Posterior cingulate gyrus (tissue), 11 donors: ENCODE measurements around the gene DCUN1D3.
"Not testable (repeated sequence)": the region's sequence is repeated elsewhere in the genome, so short reads cannot be mapped to it uniquely, and the experiment has no call there.

Source experiments
- DNase-seq, 10 donors: peaks; one replicate each; pipeline versions ENCODE4 v3.0.0 to v3.0.0-alpha.2; 2020 to 2021; ENCODE audit warnings: mixed read lengths in 3 of 10
- intact Hi-C: fragments of 100-400 bp; cut with DNase I; formaldehyde crosslinking; loops from one replicate; pipeline ENCODE4 v1.15.1; 2023

Gene DCUN1D3

DNA sequence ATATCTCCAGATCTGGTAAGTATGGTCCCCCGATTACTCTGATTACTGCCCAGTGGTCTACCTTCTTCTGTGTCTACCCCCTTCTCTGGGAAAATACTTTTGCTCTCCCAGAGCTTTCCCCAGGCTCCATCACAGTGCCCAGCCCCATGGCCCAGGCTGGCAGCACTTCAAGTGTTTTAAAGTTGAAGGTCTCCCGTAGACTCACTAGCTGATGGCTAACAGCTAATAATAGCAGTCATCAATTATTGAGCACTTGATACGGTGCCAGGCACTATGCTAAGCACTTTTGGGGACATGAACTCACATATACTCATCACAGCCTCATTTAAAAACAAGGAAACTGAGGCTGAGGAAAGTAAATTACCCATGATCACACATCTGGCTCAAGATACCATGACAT is 33.4 kb downstream of the DCUN1D3 start:
- intact Hi-C loops, result no loop called here
- no peak for DNase-seq

DNA sequence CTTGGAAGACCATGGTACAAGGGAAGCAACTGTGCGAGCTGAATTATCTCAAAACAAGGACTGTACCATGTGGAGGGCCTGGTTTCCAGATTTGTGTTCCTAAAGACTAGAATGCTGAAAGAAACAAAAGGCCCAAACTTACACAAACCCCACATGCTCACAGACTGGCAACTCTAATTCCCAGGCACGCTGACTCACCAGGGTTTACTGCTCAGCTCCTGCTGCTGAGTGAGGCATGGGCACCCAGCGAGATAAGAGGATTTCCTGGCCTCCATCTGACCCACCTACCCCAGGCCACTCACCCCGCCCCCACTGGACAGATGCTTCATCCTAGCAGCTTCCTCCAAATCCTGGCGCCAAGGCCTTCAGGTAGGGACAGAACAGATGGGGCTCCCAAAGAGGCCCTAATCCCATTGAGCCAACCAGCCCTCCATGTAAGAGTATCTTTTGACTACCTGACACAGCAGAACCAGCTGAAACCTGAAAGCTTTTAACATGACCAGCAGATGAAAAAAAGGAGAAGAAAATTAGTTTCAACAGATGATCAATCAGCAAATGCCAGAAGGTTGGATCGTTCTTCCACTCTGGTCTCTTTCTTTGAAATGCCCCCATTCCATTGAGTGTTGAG is 33.9 kb downstream of the DCUN1D3 start:
- DNase-seq, result peak in 2 of 10 donors; percentile 32 to 72
- intact Hi-C loops, result no loop called here

- intact Hi-C loops, result no loop called here
- no peak for DNase-seq
These were observed 34.6 kb downstream of the DCUN1D3 start for GRCh38 chr16:20865420-20866131.

DNA sequence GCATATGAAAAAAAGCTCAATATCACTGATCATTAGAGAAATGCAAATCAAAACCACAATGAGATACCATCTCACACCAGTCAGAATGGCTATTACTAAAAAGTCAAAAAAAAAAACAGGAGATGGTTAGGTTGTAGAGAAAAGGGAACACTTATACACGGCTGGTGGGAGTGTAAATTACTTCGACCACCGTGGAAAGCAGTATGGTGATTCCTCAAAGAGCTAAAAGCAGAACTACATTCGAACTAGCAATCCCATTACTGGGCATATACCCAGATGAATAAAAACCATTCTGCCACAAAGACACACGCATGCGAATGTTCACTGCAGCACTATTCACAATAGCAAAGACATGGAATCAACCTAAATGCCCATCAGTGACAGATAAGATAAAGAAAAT is 35.8 kb downstream of the DCUN1D3 start:
- intact Hi-C loops, DNase-seq: not testable (repeated sequence)

GRCh38 chr16:20862162-20862960 is 37.8 kb downstream of the DCUN1D3 start:
- no peak for DNase-seq
- intact Hi-C loops, result no loop called here

- DNase-seq, intact Hi-C loops: not testable (repeated sequence)
These were observed 39.2 kb downstream of the DCUN1D3 start for GRCh38 chr16:20860995-20861394.

GRCh38 chr16:20860361-20860760 is 39.8 kb downstream of the DCUN1D3 start:
- DNase-seq, result no peak
- intact Hi-C loops, result no loop called here

GRCh38 chr16:20859699-20860098 is 40.5 kb downstream of the DCUN1D3 start:
- no peak for DNase-seq

GRCh38 chr16:20859229-20859628 is 40.9 kb downstream of the DCUN1D3 start:
- DNase-seq, result no peak
- intact Hi-C loops, result no loop called here

More at GRCh38 chr16:20859699-20860098, 40.5 kb downstream of the DCUN1D3 start:
- intact Hi-C loops, result no loop called here

GRCh38 chr16:20857281-20857680 is 42.9 kb downstream of the DCUN1D3 start:
- DNase-seq, result no peak
- intact Hi-C loops, result no loop called here

- DNase-seq, result no peak
- intact Hi-C loops, result loop anchor here (5.0 kb wide), 1 partner anchor 47 kb away; the partner anchor contains the start of genes DCUN1D3 and LYRM1
These were observed 45.2 kb downstream of the DCUN1D3 start for GRCh38 chr16:20854963-20855362.

DNA sequence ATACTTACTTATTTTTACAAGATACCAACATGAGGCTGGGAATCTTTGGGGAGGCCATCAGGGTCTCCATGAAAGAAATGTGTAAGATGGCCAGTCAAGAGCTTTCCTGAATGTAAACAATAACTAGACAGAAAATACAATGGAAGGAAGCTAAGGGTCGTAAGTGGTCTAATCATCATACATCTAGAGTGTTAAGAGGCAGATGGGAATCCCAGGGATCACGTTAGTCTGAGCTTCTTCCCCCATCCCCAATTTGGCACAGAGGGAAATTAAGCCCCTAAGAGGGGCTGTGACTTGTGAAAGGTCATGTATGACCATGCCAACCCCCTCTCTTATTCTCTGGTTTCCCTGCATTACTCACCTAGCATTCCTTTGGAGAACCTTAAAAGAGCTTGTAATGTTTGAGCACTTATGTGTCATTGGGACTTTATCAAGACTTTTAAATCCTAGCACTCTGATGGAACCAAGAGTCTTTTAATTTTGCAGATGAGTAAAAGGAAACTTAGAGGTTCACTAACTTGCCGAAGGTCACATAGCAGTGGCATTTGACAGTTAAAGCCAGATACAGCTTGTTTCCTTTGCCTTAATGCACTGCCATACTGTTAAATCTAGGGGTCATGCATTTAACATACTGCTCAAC is 46.1 kb downstream of the DCUN1D3 start:
- no peak for DNase-seq
- intact Hi-C loops, result loop anchor here (5.0 kb wide), 1 partner anchor 48 kb away; the partner anchor contains the start of genes DCUN1D3 and LYRM1

- intact Hi-C loops, result loop anchor here (5.0 kb wide), 1 partner anchor 49 kb away; the partner anchor contains the start of genes DCUN1D3 and LYRM1
- no peak for DNase-seq
These were observed 47.0 kb downstream of the DCUN1D3 start for GRCh38 chr16:20853143-20853542.

DNA sequence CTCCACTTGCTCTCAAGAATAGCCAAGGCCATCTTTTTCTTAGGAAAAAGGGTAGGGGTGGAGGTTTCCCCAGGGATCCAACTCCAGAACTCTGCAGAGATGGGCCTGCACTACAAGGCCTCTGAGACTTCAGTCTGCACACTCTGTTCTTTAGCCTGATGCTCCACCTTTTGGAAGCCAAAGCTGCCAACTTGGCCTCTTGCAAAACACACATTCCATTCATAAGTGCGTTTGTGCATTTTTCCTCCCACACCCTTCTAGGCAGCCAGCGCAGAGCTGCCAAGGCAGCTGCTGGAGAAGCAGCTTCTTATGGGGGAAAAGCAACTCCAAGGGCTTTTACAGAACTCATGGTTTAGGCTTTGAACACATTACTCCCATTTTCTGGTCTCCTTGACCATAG is 48.6 kb downstream of the DCUN1D3 start:
- peak in 7 of 10 donors; percentile 21 to 87 (median 44) for DNase-seq
- intact Hi-C loops, result loop anchor here (5.0 kb wide), 1 partner anchor 51 kb away; the partner anchor contains the start of genes DCUN1D3 and LYRM1

- intact Hi-C loops, result loop anchor here (1.0 to 5.0 kb wide), 2 partner anchors 51 to 233 kb away; partner anchors contain the start of genes DCUN1D3 and LYRM1
- DNase-seq, result no peak
These were observed 49.2 kb downstream of the DCUN1D3 start for GRCh38 chr16:20850981-20851380.

- peak; percentile 43 to 93 (median 80) for DNase-seq
- intact Hi-C loops, result loop anchor here (1.0 to 5.0 kb wide), 2 partner anchors 53 to 235 kb away; partner anchors contain the start of genes DCUN1D3 and LYRM1
These were observed 50.4 kb downstream of the DCUN1D3 start for GRCh38 chr16:20849589-20850390.

GRCh38 chr16:20847550-20847949 is 52.6 kb downstream of the DCUN1D3 start:
- no peak for DNase-seq
- intact Hi-C loops, result no loop called here

GRCh38 chr16:20846551-20846950 is 53.6 kb downstream of the DCUN1D3 start:
- intact Hi-C loops, result no loop called here
- DNase-seq, result no peak

DNA sequence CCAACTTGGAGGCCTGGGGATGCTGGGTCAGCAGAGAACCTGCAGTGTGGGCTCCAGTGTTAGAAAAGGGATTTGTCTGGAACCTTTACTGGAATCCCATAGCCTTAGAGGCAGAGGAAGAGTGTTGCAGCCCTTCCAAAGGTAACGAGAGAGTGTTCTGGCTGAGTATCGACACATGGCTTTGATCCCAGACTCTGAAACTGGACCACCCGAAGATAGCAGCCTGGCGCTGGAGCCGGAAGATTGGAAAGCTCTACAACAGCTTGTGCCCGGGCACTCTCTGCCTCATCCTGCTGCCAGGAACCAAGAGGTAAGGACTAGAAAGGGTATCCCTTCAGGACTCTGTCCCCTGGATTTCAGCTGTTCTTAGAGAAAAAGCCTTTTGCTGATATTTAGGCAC is 54.1 kb downstream of the DCUN1D3 start:
- intact Hi-C loops, result no loop called here
- DNase-seq, result peak in 1 of 10 donors; percentile 79
